KMS-11 (cell line): ENCODE measurements around the gene KIF16B.

Experiments used
- H2AFZ ChIP-seq: fragments of 200-600 bp; sonication (generic); 2 replicates; pipeline ENCODE4 v1.6.1; 2016; ENCODE audit warnings: antibody characterized with exemption, mixed run types, low read depth
- H3K27ac ChIP-seq: fragments of 200-600 bp; sonication (generic); 2 replicates; pipeline ENCODE4 v1.6.1; 2016; ENCODE audit warnings: mild to moderate bottlenecking, mixed run types
- H3K27me3 ChIP-seq: fragments of 200-600 bp; sonication (generic); 2 replicates; pipeline ENCODE4 v1.6.1; 2017; ENCODE audit warnings: mild to moderate bottlenecking, low read depth, mixed run types, moderate library complexity; ENCODE audit not compliant: insufficient read depth
- H3K36me3 ChIP-seq: fragments of 200-600 bp; sonication (generic); 2 replicates; pipeline ENCODE4 v1.6.1; 2017; ENCODE audit warnings: mild to moderate bottlenecking, mixed run types; ENCODE audit not compliant: insufficient read depth
- H3K4me1 ChIP-seq: fragments of 200-600 bp; sonication (generic); 2 replicates; pipeline ENCODE4 v1.6.1; 2016; ENCODE audit warnings: mild to moderate bottlenecking, low read depth, mixed run types; ENCODE audit not compliant: poor library complexity, severe bottlenecking
- H3K4me2 ChIP-seq: fragments of 200-600 bp; sonication (generic); 2 replicates; pipeline ENCODE4 v1.7.0; 2016; ENCODE audit warnings: mild to moderate bottlenecking, mixed run types
- H3K4me3 ChIP-seq: fragments of 200-600 bp; sonication (generic); IDR thresholded peaks from 2 replicates; pipeline ENCODE4 v1.6.1; 2017; ENCODE audit warnings: low read depth, low read length, mixed read lengths; ENCODE audit not compliant: insufficient read depth
- H3K79me2 ChIP-seq: fragments of 200-600 bp; sonication (generic); 2 replicates; pipeline ENCODE4 v1.6.1; 2016; ENCODE audit warnings: low read depth, mixed run types; ENCODE audit not compliant: insufficient read depth
- H3K9ac ChIP-seq: fragments of 200-600 bp; sonication (generic); 2 replicates; pipeline ENCODE4 v1.6.1; 2016; ENCODE audit warnings: mild to moderate bottlenecking, mixed run types
- H4K20me1 ChIP-seq: fragments of 200-600 bp; sonication (generic); 2 replicates; pipeline ENCODE4 v1.6.1; 2016; ENCODE audit warnings: mild to moderate bottlenecking, mixed run types; ENCODE audit not compliant: insufficient read depth
- TF ChIP-seq, protein P1 (sequence below): fragments of 200-600 bp; sonication (generic); conservative IDR thresholded peaks from 2 replicates; pipeline ENCODE4 v1.6.1; 2017; ENCODE audit warnings: low read depth, mild to moderate bottlenecking, antibody characterized with exemption, low read length, moderate library complexity, mixed read lengths

The KIF16B gene

DNA sequence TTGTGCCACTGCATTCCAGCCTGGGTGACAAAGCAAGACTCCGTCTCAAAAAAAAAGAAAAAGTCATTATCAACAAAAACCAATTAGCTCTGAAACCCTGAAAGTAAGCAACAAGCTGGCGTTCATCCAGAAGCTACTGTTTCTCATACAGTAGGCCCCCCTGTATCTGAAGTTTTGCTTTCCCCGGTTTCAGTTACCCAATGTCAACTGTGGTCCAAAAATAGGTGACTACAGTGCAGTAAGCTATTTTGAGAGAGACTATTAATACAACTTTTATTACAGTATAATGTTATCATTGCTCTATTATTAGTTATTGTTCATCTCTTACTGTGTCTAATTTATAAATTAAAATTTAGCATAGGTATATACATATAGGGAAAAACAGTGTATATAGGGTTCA is 135.1 kb downstream of the KIF16B start:
- Histone ChIP-seq H3K36me3 (no peaks in the 10 kb centered on the region), H2AFZ (no peak overlapping the region)

DNA sequence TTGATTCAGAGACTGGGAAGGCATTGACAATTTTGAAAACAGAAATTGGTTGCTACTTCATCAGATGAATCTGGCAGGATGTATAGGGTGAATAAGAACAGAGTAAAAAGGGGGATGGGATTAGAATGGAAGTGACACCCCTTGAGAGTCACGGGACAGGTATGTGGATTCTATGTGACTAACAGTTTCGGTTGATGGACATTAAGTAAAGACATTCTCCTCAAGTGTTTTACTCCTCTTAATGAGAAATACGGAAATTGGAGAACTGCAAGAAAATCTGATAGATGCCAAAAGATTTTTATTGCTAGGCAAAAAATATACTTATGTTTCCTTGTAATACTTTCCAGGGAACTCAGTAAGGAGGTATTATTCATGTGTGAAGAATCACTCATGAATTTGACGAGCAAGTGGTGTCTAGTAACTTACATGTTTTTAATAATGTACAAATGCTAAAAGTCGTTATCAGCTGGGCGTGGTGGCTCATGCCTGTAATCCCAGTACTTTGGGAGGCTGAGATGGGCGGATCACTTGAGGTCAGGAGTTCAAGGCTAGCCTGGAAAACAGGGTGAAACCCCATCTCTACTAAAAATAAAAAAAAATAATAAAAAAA is 135.8 kb downstream of the KIF16B start:
- Histone ChIP-seq H3K79me2 (no peaks in the 10 kb centered on the region), H3K27ac (no peak overlapping the region), H3K36me3 (no peaks in the 10 kb centered on the region)

More for the DNA sequence above, 135.1 kb downstream of the KIF16B start:
- no peak overlapping the region for H3K9ac ChIP-seq
- H3K4me3 ChIP-seq, result no peak overlapping the region
- TF ChIP-seq, protein P1, sequence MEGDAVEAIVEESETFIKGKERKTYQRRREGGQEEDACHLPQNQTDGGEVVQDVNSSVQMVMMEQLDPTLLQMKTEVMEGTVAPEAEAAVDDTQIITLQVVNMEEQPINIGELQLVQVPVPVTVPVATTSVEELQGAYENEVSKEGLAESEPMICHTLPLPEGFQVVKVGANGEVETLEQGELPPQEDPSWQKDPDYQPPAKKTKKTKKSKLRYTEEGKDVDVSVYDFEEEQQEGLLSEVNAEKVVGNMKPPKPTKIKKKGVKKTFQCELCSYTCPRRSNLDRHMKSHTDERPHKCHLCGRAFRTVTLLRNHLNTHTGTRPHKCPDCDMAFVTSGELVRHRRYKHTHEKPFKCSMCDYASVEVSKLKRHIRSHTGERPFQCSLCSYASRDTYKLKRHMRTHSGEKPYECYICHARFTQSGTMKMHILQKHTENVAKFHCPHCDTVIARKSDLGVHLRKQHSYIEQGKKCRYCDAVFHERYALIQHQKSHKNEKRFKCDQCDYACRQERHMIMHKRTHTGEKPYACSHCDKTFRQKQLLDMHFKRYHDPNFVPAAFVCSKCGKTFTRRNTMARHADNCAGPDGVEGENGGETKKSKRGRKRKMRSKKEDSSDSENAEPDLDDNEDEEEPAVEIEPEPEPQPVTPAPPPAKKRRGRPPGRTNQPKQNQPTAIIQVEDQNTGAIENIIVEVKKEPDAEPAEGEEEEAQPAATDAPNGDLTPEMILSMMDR, result no peak
- H4K20me1 ChIP-seq, result no peaks in the 10 kb centered on the region
- no peak overlapping the region for H3K27ac ChIP-seq
- no peak overlapping the region for H3K4me2 ChIP-seq
- no peaks in the 10 kb centered on the region for H3K79me2 ChIP-seq
- no peaks in the 10 kb centered on the region for H3K4me1 ChIP-seq
- no peaks in the 10 kb centered on the region for H3K27me3 ChIP-seq

DNA sequence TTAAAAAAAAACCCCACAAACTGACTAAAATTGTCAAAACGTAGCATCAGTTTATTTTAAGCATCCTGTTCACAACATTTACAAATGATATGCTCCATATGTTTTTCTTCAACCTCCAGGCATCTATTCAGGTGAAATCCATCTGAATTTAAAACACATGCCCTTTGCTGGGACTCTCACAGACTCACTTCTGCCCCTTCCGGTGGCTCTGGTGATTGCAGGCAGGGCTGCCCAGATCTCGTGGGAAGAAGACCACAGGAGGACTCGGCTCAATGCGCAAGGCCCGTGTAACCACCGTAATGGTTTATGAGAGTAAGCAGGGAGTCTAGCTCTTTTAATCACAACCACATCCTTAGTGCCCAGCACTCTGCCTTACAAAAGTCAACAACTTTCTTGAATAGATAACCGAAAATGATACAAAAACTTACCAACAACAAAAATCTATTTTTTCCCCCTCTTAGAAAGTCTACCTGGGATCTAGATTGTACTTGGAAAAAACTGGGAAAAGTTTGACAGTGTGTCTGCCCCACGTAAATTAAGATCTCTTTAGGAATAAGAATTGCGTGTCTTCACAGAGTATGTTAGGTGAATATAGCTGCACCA is 139.1 kb downstream of the KIF16B start:
- Histone ChIP-seq H3K4me3 (no peak overlapping the region), H3K27me3 (no peaks in the 10 kb centered on the region), H3K4me2 (no peak overlapping the region), H3K27ac (no peak overlapping the region), H3K9ac (no peak overlapping the region), H4K20me1 (no peaks in the 10 kb centered on the region), H3K36me3 (no peaks in the 10 kb centered on the region), H3K4me1 (no peaks in the 10 kb centered on the region), H2AFZ (no peak overlapping the region), H3K79me2 (no peaks in the 10 kb centered on the region)
- TF ChIP-seq, protein P1, result peak; percentile 57

More for the DNA sequence above, 135.8 kb downstream of the KIF16B start:
- no peaks in the 10 kb centered on the region for H3K27me3 ChIP-seq
- no peak overlapping the region for H3K9ac ChIP-seq
- H3K4me3 ChIP-seq, result no peak overlapping the region
- H2AFZ ChIP-seq, result no peak overlapping the region
- no peak overlapping the region for H3K4me2 ChIP-seq
- TF ChIP-seq, protein P1, result no peak
- no peaks in the 10 kb centered on the region for H3K4me1 ChIP-seq
- no peaks in the 10 kb centered on the region for H4K20me1 ChIP-seq

DNA sequence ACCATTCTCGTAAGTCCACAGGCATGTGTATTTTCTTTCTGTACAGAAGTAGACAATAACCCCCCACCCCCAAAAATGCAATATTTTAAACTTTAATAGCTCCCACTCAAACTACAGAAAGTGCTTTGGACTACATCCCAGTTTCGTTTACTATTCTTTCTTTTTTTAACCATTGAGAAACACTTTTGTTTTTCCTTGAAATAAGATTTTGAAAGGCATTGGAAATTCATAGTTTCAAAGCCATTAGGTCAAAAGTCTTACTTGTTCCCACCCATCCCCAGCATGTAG is 140.0 kb downstream of the KIF16B start:
- H4K20me1 ChIP-seq, result no peaks in the 10 kb centered on the region
- no peak overlapping the region for H3K9ac ChIP-seq
- no peaks in the 10 kb centered on the region for H3K36me3 ChIP-seq
- H3K27ac ChIP-seq, result no peak overlapping the region
- no peaks in the 10 kb centered on the region for H3K27me3 ChIP-seq
- no peak overlapping the region for H3K4me3 ChIP-seq
- TF ChIP-seq, protein P1, result no peak
- H3K79me2 ChIP-seq, result no peaks in the 10 kb centered on the region
- no peak overlapping the region for H2AFZ ChIP-seq
- no peak overlapping the region for H3K4me2 ChIP-seq
- H3K4me1 ChIP-seq, result no peaks in the 10 kb centered on the region
